CD4-positive, alpha-beta T cell (primary cell): ENCODE results near the gene A3GALT2. TPM values are rescaled to one million over a fixed set of nuclear protein-coding genes. Genes with fewer than 3 reads are reported as not detected.

ENCODE experiments used
- ATAC-seq: fragments of 200-7000 bp; cut with Tn5 transposase; one replicate; pipeline ENCODE4 v1.10.0; 2022; ENCODE audit warnings: mild to moderate bottlenecking; ENCODE audit not compliant: poor library complexity
- CTCF ChIA-PET: fragments of 350-600 bp; sonication (Branson Sonifier 250); formaldehyde crosslinking; loops from one replicate; lab custom pipeline; 2021; ENCODE audit warnings: antibody characterized with exemption, inconsistent platforms; lab: Charles Lee
- POLR2A ChIA-PET: fragments of 350-600 bp; sonication (Branson Sonifier 250); formaldehyde crosslinking; loops from one replicate; lab custom pipeline; 2021; ENCODE audit warnings: antibody characterized with exemption, inconsistent platforms; lab: Charles Lee
- DNase-seq, 14 experiments: peaks; one replicate each; pipeline ENCODE4 v3.0.0-alpha.2; 2013 to 2020; ENCODE audit warnings: mixed read lengths in 2 of 14
- H3K27ac ChIP-seq, 2 donors: one replicate each; pipeline versions ENCODE4 v1.5.1 to v1.7.0; 2013; ENCODE audit warnings: low read length in 2 of 2, low read depth in 1 of 2, mild to moderate bottlenecking in 1 of 2
- H3K27me3 ChIP-seq, 2 experiments: 1 replicate in 1 of 2; 2 replicates in 1 of 2; pipeline versions ENCODE4 v1.6.1 to v1.7.0; 2013; ENCODE audit warnings: low read length in 2 of 2, control low read depth in 1 of 2, mild to moderate bottlenecking in 1 of 2, moderate library complexity in 1 of 2; ENCODE audit not compliant: insufficient read depth in 2 of 2, control insufficient read depth in 1 of 2
- H3K36me3 ChIP-seq: one replicate; pipeline ENCODE4 v1.6.1; 2013; ENCODE audit warnings: low read length, control low read depth; ENCODE audit not compliant: insufficient read depth
- H3K4me1 ChIP-seq: one replicate; pipeline ENCODE4 v1.6.1; 2013; ENCODE audit warnings: low read length, control low read depth; ENCODE audit not compliant: insufficient read depth
- H3K4me3 ChIP-seq: one replicate; pipeline ENCODE4 v1.5.1; 2013; ENCODE audit warnings: mild to moderate bottlenecking, low read length, moderate library complexity
- H3K9me3 ChIP-seq, 2 experiments: 1 replicate in 1 of 2; 2 replicates in 1 of 2; pipeline versions ENCODE4 v1.6.1 to v1.7.0; 2013; ENCODE audit warnings: low read length in 2 of 2, mild to moderate bottlenecking in 2 of 2, control low read depth in 1 of 2, moderate library complexity in 1 of 2; ENCODE audit not compliant: control insufficient read depth in 1 of 2, insufficient read depth in 1 of 2
- H3K27ac Mint-ChIP-seq: one replicate; pipeline ENCODE4 v1.8.0; 2020; ENCODE audit warnings: mixed read lengths
- H3K27me3 Mint-ChIP-seq: one replicate; pipeline ENCODE4 v1.8.0; 2021; ENCODE audit warnings: mixed read lengths
- H3K36me3 Mint-ChIP-seq: one replicate; pipeline ENCODE4 v1.8.0; 2021; ENCODE audit warnings: low read depth, mixed read lengths
- H3K4me1 Mint-ChIP-seq: one replicate; pipeline ENCODE4 v1.8.0; 2021; ENCODE audit warnings: low read depth, mixed read lengths
- H3K4me3 Mint-ChIP-seq: one replicate; pipeline ENCODE4 v1.8.0; 2020; ENCODE audit warnings: mild to moderate bottlenecking, mixed read lengths
- H3K9me3 Mint-ChIP-seq: one replicate; pipeline ENCODE4 v1.8.0; 2020; ENCODE audit warnings: mixed read lengths
- intact Hi-C, 2 experiments: fragments of 100-400 bp; cut with DNase I in 1 of 2; cut with micrococcal nuclease in 1 of 2; formaldehyde crosslinking; loops; one replicate each; pipeline versions ENCODE4 v1.15.1 to v1.9.0; 2023 to 2025; cut with DNase I, micrococcal nuclease
- total RNA-seq, 174 experiments: library from RNA in 2 of 174; stranded (reverse) in 2 of 174; gene quantifications; one replicate each; pipeline ENCODE4 v1.2.3 and lab custom pipeline; 2021 to 2026
- TF ChIP-seq, protein P1 (sequence below): fragments of 200-600 bp; IDR thresholded peaks from one replicate; pipeline ENCODE4 v1.8.0; 2022; ENCODE audit warnings: antibody characterized with exemption, mild to moderate bottlenecking

The A3GALT2 gene
- total RNA-seq, 2 experiments from 2014 or later, result not detected

DNA sequence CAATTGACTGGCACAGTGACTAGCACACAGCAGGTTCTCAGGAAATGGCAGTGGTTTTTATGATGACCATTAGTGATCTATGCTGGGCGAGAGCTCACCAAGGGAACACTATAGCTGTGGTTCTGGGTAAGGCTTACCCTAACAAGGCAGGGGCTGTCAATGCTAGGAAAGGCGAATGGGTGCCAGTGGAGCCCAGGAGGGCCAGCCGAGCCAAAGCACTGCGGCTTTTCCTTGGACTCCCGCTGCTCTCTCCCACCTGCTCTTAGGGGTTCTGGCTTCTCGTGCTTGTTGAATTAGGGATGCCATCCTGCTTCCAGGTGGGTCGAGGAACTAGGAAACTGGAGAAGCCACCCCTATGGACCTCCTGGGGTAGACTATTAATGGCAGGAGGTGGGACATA lies 10.0 kb upstream of the A3GALT2 start:
- H3K4me1 Mint-ChIP-seq, result peaks cover 11% of the 10 kb centered on the region
- peaks cover 90% of the 10 kb centered on the region for H3K36me3 Mint-ChIP-seq
- no peaks in the 10 kb centered on the region for H3K9me3 Mint-ChIP-seq
- ATAC-seq (no peak), DNase-seq (no peak)
- no peak overlapping the region for H3K27ac Mint-ChIP-seq
- Histone ChIP-seq H3K27ac (no peak overlapping the region), H3K36me3 (peaks cover 81% of the 10 kb centered on the region), H3K27me3 (no peaks in the 10 kb centered on the region), H3K9me3 (no peaks in the 10 kb centered on the region), H3K4me1 (peaks cover 3% of the 10 kb centered on the region), H3K4me3 (no peak overlapping the region)
- no peaks in the 10 kb centered on the region for H3K27me3 Mint-ChIP-seq
- POLR2A ChIA-PET, result no interaction called here
- intact Hi-C loops, result no loop called here
- TF ChIP-seq, protein P1, sequence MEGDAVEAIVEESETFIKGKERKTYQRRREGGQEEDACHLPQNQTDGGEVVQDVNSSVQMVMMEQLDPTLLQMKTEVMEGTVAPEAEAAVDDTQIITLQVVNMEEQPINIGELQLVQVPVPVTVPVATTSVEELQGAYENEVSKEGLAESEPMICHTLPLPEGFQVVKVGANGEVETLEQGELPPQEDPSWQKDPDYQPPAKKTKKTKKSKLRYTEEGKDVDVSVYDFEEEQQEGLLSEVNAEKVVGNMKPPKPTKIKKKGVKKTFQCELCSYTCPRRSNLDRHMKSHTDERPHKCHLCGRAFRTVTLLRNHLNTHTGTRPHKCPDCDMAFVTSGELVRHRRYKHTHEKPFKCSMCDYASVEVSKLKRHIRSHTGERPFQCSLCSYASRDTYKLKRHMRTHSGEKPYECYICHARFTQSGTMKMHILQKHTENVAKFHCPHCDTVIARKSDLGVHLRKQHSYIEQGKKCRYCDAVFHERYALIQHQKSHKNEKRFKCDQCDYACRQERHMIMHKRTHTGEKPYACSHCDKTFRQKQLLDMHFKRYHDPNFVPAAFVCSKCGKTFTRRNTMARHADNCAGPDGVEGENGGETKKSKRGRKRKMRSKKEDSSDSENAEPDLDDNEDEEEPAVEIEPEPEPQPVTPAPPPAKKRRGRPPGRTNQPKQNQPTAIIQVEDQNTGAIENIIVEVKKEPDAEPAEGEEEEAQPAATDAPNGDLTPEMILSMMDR, result no peak
- no peak overlapping the region for H3K4me3 Mint-ChIP-seq
- CTCF ChIA-PET, result no interaction called here

DNA sequence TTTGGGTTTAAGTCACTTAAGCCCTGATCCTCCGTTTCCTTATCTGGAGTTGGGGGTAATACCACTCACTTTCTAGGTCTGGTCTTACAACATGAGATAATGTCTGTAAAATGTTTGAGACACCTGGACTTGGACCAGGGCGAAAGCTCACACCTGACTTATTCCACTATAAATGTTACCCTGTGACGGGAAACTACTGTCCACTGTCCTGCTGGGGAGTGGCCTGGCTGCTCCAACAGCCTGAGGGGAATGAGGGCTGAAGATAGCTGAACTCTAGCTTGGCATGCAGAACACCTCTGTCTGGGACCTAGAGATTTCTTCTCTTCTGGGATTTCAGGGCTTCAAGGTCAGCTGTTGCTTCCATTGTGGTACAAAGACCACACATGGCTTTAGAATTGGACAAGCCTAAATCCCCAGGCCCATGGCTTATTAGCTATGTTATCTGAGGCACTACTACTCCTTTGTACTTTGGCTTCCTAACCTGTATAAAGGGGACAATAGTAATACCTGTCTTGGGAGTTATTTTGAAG lies 9.5 kb upstream of the A3GALT2 start:
- POLR2A ChIA-PET, result no interaction called here
- Histone ChIP-seq H3K4me3 (no peak overlapping the region), H3K27me3 (no peaks in the 10 kb centered on the region), H3K36me3 (peaks cover 86% of the 10 kb centered on the region), H3K9me3 (no peaks in the 10 kb centered on the region), H3K27ac (no peak overlapping the region), H3K4me1 (peaks cover 3% of the 10 kb centered on the region)
- CTCF ChIA-PET, result interaction anchor here (0.6 kb wide), 1 partner anchor 16 kb away, joined by 3 read pairs; no protein-coding TSS in a partner anchor
- Mint-ChIP-seq H3K9me3 (no peaks in the 10 kb centered on the region), H3K36me3 (peaks cover 95% of the 10 kb centered on the region), H3K27me3 (no peaks in the 10 kb centered on the region), H3K27ac (no peak overlapping the region), H3K4me3 (no peak overlapping the region), H3K4me1 (peaks cover 11% of the 10 kb centered on the region)
- intact Hi-C loops, result no loop called here
- ATAC-seq, result no peak
- TF ChIP-seq, protein P1, result no peak
- DNase-seq, result no peak

DNA sequence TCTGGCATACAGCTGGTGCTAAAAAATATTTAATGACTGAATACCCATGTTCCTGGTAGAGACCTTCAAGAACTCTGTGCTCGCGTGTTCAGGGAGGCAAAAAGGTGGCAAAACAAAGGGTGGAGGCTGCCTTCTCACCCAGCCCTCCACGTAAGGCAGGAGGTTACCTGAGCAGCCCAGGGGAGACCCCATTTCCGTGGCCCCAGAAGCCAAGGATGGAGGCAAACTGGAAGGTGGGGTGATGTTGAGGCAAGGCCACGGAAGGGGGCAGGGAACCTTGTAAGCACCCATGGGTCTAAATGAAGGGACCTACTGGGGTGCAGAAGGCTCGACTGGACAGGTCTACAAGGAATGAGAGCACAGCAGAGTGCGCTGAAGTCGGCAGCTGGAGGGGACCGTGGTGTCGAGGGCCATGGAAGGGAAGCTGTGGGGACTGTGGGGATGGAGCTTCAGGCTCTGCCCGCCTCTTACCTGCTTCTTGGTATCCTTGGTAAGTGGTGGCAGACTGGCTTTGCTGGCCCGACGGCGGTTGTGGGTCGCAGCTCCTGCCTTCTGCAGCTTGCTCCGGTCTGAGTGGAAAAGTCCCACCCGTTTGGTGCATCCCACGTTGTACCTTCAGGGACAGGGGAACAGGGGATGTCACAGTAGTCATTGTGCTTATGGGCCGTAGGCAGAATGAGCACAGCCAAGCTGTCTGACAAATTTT lies 8.9 kb upstream of the A3GALT2 start:
- DNase-seq (no peak), ATAC-seq (no peak)
- peaks cover 93% of the 10 kb centered on the region for H3K36me3 ChIP-seq
- POLR2A ChIA-PET, result no interaction called here
- CTCF ChIA-PET, result interaction anchor here (0.6 kb wide), 1 partner anchor 16 kb away, joined by 3 read pairs; no protein-coding TSS in a partner anchor
- no peaks in the 10 kb centered on the region for H3K4me1 ChIP-seq
- Mint-ChIP-seq H3K36me3 (peaks cover 96% of the 10 kb centered on the region), H3K4me1 (peaks cover 5% of the 10 kb centered on the region), H3K9me3 (no peaks in the 10 kb centered on the region), H3K27me3 (no peaks in the 10 kb centered on the region), H3K27ac (no peak overlapping the region), H3K4me3 (no peak overlapping the region)
- no peaks in the 10 kb centered on the region for H3K27me3 ChIP-seq
- TF ChIP-seq, protein P1, result no peak
- no peaks in the 10 kb centered on the region for H3K9me3 ChIP-seq
- intact Hi-C loops, result no loop called here
- no peak overlapping the region for H3K4me3 ChIP-seq
- no peak overlapping the region for H3K27ac ChIP-seq
